Measurements from ENCODE around the gene JARID2. TPM values are rescaled to one million over a fixed set of nuclear protein-coding genes. Genes with fewer than 3 reads are reported as not detected.

The JARID2 gene
- total and polyA plus RNA-seq, 4 donors = 1.4 to 12.3 (median 3.4) TPM

DNA sequence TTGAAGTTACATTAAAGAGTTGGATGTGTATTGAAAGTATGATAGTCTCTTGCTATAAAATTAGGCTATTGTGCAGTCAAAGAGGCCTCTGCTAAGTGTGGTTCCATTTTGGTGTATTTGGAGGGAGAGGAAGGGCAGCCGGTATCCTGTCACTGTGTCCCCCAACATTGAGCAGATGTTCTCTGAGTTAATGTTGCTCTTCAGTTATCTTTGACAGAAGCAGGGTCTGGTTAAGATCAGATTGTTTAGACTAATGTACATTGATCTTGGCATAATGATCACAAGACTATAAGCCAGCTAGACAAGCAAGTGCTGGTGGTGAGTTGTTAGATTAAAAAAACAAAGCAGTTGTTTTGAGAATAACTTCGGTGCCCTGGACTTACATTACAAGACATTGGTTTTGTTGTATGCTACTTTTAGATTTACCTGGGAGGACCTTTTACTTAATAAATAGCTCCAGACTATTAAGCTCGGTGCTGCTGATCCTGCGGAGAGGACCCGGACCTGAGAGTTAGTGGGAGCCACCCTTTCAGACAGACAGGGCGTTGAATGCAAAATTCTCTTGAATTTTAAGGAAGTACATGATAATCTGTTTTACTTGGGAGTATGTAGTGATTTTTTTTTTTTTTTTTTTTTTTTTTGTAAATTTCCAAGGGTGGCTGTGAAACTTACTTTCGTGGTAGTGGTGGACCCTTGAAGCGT lies 97.8 kb downstream of the JARID2 start:
- no peak for TF ChIP-seq TAF1 (conservative IDR thresholded peaks at IDR 0.05)
- TF ChIP-seq, protein P1, sequence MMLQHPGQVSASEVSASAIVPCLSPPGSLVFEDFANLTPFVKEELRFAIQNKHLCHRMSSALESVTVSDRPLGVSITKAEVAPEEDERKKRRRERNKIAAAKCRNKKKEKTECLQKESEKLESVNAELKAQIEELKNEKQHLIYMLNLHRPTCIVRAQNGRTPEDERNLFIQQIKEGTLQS (IDR thresholded peaks at IDR 0.05) = no peak
- TF ChIP-seq RXRA (IDR thresholded peaks at IDR 0.05) = no peak
- TF ChIP-seq, protein P2, sequence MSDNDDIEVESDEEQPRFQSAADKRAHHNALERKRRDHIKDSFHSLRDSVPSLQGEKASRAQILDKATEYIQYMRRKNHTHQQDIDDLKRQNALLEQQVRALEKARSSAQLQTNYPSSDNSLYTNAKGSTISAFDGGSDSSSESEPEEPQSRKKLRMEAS (IDR thresholded peaks at IDR 0.05) = no peak
- TF ChIP-seq FOXA2 (IDR thresholded peaks at IDR 0.05) = no peak
- no peak for TF ChIP-seq EGR1 (IDR thresholded peaks at IDR 0.05; ENCODE audit: low read depth in 2 of 2)
- TF ChIP-seq, protein P3, sequence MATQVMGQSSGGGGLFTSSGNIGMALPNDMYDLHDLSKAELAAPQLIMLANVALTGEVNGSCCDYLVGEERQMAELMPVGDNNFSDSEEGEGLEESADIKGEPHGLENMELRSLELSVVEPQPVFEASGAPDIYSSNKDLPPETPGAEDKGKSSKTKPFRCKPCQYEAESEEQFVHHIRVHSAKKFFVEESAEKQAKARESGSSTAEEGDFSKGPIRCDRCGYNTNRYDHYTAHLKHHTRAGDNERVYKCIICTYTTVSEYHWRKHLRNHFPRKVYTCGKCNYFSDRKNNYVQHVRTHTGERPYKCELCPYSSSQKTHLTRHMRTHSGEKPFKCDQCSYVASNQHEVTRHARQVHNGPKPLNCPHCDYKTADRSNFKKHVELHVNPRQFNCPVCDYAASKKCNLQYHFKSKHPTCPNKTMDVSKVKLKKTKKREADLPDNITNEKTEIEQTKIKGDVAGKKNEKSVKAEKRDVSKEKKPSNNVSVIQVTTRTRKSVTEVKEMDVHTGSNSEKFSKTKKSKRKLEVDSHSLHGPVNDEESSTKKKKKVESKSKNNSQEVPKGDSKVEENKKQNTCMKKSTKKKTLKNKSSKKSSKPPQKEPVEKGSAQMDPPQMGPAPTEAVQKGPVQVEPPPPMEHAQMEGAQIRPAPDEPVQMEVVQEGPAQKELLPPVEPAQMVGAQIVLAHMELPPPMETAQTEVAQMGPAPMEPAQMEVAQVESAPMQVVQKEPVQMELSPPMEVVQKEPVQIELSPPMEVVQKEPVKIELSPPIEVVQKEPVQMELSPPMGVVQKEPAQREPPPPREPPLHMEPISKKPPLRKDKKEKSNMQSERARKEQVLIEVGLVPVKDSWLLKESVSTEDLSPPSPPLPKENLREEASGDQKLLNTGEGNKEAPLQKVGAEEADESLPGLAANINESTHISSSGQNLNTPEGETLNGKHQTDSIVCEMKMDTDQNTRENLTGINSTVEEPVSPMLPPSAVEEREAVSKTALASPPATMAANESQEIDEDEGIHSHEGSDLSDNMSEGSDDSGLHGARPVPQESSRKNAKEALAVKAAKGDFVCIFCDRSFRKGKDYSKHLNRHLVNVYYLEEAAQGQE (IDR thresholded peaks at IDR 0.05) = no peak
- TF ChIP-seq, protein P4, sequence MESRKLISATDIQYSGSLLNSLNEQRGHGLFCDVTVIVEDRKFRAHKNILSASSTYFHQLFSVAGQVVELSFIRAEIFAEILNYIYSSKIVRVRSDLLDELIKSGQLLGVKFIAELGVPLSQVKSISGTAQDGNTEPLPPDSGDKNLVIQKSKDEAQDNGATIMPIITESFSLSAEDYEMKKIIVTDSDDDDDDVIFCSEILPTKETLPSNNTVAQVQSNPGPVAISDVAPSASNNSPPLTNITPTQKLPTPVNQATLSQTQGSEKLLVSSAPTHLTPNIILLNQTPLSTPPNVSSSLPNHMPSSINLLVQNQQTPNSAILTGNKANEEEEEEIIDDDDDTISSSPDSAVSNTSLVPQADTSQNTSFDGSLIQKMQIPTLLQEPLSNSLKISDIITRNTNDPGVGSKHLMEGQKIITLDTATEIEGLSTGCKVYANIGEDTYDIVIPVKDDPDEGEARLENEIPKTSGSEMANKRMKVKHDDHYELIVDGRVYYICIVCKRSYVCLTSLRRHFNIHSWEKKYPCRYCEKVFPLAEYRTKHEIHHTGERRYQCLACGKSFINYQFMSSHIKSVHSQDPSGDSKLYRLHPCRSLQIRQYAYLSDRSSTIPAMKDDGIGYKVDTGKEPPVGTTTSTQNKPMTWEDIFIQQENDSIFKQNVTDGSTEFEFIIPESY (IDR thresholded peaks at IDR 0.05) = no peak
- no peak for TF ChIP-seq FOXA1 (IDR thresholded peaks at IDR 0.05)
- TF ChIP-seq GABPA (IDR thresholded peaks at IDR 0.05 in 1 of 2, conservative IDR thresholded peaks at IDR 0.05 in 1 of 2) = no peak
- TF ChIP-seq HNF4G (IDR thresholded peaks at IDR 0.05) = no peak
- no peak for TF ChIP-seq NR2F2 (IDR thresholded peaks at IDR 0.05)
- TF ChIP-seq SP1 (IDR thresholded peaks at IDR 0.05) = no peak
- TF ChIP-seq, protein P5, sequence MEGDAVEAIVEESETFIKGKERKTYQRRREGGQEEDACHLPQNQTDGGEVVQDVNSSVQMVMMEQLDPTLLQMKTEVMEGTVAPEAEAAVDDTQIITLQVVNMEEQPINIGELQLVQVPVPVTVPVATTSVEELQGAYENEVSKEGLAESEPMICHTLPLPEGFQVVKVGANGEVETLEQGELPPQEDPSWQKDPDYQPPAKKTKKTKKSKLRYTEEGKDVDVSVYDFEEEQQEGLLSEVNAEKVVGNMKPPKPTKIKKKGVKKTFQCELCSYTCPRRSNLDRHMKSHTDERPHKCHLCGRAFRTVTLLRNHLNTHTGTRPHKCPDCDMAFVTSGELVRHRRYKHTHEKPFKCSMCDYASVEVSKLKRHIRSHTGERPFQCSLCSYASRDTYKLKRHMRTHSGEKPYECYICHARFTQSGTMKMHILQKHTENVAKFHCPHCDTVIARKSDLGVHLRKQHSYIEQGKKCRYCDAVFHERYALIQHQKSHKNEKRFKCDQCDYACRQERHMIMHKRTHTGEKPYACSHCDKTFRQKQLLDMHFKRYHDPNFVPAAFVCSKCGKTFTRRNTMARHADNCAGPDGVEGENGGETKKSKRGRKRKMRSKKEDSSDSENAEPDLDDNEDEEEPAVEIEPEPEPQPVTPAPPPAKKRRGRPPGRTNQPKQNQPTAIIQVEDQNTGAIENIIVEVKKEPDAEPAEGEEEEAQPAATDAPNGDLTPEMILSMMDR (IDR thresholded peaks at IDR 0.05; ENCODE audit: low read depth, low read length, missing input control) = no peak
- no peak for TF ChIP-seq HNF4A (conservative IDR thresholded peaks at IDR 0.05)
- TF ChIP-seq JUND (IDR thresholded peaks at IDR 0.05) = no peak
- TF ChIP-seq YY1 (IDR thresholded peaks at IDR 0.05) = no peak
- TF ChIP-seq RAD21 (IDR thresholded peaks at IDR 0.05) = no peak
- 84% methylated on average over 8 of the region's 8 CpGs for WGBS
- H3K9ac ChIP-seq (ENCODE audit: low read depth in 1 of 2, low read length in 2 of 2) = no peak overlapping the region
- H3K4me3 ChIP-seq (ENCODE audit: low read depth in 1 of 3, low read length in 3 of 3) = no peak overlapping the region
- no peak overlapping the region for H3K27ac ChIP-seq (ENCODE audit: low read depth in 1 of 2, low read length in 2 of 2)
- H3K9me3 ChIP-seq (ENCODE audit: control insufficient read depth in 4 of 4, low read length in 3 of 4) = no peaks in the 10 kb centered on the region
- H3K27me3 ChIP-seq (ENCODE audit: control insufficient read depth in 4 of 4, insufficient read depth in 4 of 4, low read length in 3 of 4) = no peaks in the 10 kb centered on the region
- DNase-seq (ENCODE audit: low spot score) = no peak
- no peaks in the 10 kb centered on the region for H3K4me1 ChIP-seq (ENCODE audit: control insufficient read depth in 4 of 4, insufficient read depth in 4 of 4, low read length in 3 of 4)
- no peaks in the 10 kb centered on the region for H3K36me3 ChIP-seq (ENCODE audit: control insufficient read depth in 4 of 4, insufficient read depth in 3 of 4, low read depth in 1 of 4, low read length in 3 of 4)

All from liver (tissue), 9 donors.